HG02798 (cell line): ENCODE results near the gene PRR4.

Experiments
- ATAC-seq: cut with Tn5 transposase; IDR thresholded peaks from one replicate; pipeline ENCODE4 v1.9.1; 2021; ENCODE audit warnings: mild to moderate bottlenecking; ENCODE audit not compliant: unreplicated experiment, poor library complexity

The PRR4 gene

GRCh38 chr12:10802587-10802986 lies 46.7 kb downstream of the PRR4 start, which contains the start of gene TAS2R7:
TSS of gene TAS2R7 (minus strand) at chr12:10802627. CDS start at chr12:10802570, 57 bp downstream.
- no peak for ATAC-seq

GRCh38 chr12:10801741-10802140 lies 47.5 kb downstream of the PRR4 start:
- ATAC-seq, result no peak
